A673 (cell line): ENCODE measurements around the gene XAB2.

ENCODE experiments used
- CTCF ChIP-seq: fragments of 300-800, 200-600 bp; sonication (generic); conservative IDR thresholded peaks from 2 replicates; pipeline ENCODE4 v1.5.1; 2017; ENCODE audit warnings: low read depth, mild to moderate bottlenecking, antibody characterized with exemption, low read length, moderate library complexity, mixed read lengths
- EZH2 ChIP-seq: fragments of 200-600 bp; sonication (generic); IDR thresholded peaks from 2 replicates; pipeline ENCODE4 v1.6.1; 2017; ENCODE audit warnings: borderline replicate concordance, low read depth, mild to moderate bottlenecking, mixed read lengths, antibody characterized with exemption, low read length; ENCODE audit not compliant: poor library complexity, severe bottlenecking

GRCh38 chr19:7642295-7643030, 13.1 kb upstream of the XAB2 start:
- TF ChIP-seq CTCF (no peak), EZH2 (no peak)
